NOMO-1 treated with DMSO at 0.1 percent for 48 hours (cell line): ENCODE measurements around the gene TMEM135.
"Not testable (repeated sequence)": the region's sequence is repeated elsewhere in the genome, so short reads cannot be mapped to it uniquely, and the experiment has no call there.

Experiments used
- DNase-seq: peaks from one replicate; lab custom pipeline; 2025; ENCODE audit not compliant: unreplicated experiment; lab: John Stamatoyannopoulos, UW

The TMEM135 gene

DNA sequence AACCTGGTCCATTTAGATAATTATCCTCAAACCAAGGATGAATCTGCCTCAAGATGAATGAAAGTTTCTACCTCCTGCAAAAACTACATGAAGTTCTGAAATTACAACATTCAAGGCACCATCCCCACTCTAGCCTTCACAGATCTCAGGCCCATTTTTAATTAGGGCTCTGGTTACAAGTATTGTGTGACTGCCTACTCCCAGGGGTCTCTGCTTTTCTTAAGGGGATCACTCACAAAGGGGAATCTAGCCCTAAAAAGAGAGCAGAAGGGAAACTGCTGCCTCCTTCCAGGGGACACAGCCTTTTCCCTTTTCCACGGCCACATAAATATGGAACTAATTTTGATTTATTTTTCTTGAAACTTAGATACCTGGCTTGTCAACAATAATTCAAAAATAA lies 17.4 kb upstream of the TMEM135 start:
- DNase-seq = no peak

- no peak for DNase-seq
Observed at GRCh38 chr11:87020764-87021365, 16.9 kb upstream of the TMEM135 start.

- no peak for DNase-seq
Observed at GRCh38 chr11:87022254-87022653, 15.5 kb upstream of the TMEM135 start.

DNA sequence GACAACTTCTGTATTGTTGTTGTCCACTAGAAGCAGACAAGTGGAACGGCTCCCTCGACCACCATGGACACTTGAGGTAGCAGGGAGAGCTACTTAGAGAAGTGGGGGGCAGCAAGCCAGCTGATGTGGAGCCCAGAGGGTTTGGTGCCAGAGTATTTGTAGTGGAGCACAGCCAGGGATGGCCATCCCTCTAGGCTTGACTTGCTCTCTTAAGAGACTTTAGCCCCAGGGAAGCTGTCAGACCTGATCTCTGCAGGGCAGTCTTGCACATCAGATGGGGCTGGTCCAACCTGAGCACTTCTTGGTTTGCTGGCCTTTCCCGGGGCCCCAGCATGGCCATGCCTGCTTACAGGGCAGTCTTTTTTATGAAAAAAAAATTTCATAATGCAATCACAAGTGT lies 15.0 kb upstream of the TMEM135 start:
- no peak for DNase-seq

GRCh38 chr11:87026415-87026814 lies 11.3 kb upstream of the TMEM135 start:
- DNase-seq = not testable (repeated sequence)

DNA sequence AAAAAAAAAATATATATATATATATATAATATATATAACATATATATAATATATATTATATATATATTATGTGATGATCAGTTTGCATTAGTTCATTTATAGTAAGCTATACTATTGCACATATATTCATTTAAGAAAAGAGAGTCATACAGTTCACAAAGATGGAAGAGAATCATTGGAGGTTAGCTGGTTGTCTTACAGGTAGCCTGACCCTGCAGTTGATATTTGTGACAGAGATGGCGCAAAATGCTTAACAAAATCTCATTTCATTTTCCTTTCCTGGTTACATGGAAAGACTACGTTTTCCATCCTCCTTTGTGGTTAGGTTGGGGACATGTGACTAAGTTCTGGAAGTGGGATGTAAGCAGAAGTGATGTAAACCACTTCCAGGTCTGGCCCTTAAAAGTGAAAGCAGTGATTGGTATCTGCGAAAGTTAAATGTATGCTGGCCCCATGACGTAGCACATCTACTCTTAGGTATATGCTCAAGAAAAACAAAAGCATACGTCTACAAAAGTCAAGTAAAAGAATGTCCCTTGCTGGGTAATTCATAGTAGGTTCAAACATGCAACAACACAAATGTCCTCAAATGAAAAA lies 7.2 kb upstream of the TMEM135 start:
- DNase-seq = no peak

DNA sequence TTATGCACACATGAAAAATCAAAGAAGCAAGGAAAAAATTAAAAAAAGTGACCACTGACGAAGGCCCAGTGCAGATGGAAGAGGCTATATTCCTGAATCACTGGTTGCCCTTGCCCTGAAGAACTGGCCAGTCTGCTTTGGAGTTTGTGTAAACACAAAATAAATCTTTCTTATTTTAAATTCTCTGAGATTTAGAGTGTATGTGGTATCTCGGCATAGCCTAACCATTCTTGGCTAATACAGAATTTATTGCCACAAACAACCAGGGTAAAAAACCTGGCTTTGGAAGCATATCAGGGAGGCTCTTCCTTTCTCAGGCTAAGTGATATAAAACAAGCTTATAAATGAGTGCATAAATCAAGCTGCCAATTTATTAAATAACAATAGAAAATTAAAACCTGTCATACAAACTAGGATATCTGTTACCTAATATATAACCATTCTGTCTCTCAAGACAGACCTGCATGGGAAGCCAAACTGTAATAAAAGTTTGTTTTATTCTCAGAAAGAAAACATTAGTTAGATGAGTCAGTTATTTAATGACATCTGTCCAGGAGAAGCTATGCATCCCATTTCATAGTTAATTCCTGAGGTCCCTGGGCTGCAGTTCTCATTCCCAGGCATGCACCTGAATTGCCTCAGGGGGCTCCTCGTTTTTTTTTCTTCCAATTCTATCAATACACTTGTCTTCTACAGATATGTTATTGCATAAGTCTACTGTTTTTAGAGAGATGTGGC lies 6.1 kb upstream of the TMEM135 start:
- no peak for DNase-seq

- DNase-seq = no peak
Observed at GRCh38 chr11:87033561-87033960, 4.2 kb upstream of the TMEM135 start.

GRCh38 chr11:87035976-87036583 lies 1.7 kb upstream of the TMEM135 start:
- DNase-seq = no peak

- no peak for DNase-seq
Observed at GRCh38 chr11:87036756-87037449, 831 bp upstream of the TMEM135 start.

- no peak for DNase-seq
Observed at GRCh38 chr11:87038235-87038977, 672 bp downstream of the TMEM135 start.

DNA sequence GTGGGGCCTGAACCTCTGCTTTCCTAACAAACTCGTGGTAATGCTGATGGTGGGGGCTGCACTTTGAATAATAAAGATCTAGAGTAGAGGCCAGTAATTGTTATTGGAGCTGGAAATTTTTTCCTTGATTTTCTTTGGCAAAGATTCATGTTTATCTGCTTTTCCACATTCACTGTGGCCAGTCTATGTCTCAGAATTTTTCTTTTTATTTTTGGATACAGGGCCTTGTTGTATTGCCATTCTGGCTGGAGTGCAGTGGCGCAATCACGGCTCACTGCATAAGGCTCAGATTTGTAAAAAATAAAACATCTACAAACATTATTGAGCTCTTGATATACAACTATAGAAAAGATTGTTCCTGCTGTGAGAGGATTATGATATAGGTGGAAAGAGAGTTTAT lies 1.6 kb downstream of the TMEM135 start:
- DNase-seq = no peak

DNA sequence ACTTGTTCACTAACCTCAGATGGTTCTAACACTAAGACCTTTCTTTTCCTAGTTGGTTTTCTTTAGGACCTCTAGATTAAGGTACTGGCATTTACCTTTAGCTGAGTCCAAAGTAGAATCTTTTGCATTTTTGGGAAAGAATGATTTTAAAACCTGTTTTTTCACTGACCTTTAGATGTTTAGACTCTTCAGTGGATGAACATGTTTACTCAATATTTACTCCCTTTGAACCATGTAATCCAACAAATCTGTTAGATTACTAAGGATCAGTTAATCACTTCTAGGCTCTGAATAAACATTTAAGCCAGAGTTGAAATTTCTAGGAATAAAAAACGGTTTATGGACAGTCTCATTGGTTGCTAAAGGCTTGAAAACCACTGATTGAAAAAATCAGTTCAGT lies 6.2 kb downstream of the TMEM135 start:
- no peak for DNase-seq

DNA sequence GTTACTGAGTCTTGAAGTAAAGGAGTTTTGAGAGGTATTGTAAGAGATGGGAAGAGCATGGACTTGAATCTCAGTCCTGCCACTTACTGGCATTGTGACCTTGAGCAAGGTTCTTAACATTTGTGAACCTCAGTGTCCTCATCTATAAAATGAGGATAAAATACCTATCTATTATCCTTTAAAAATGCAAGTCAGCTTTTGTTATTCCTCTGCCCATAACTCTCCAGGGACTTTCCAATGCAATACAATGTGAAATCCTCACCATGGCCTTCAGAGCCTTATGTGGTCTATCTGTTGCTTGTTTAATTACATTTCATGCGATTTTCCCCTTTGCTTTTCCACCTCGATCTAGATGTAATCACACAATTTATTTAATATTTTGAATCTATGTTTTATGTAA lies 9.1 kb downstream of the TMEM135 start:
- no peak for DNase-seq

DNA sequence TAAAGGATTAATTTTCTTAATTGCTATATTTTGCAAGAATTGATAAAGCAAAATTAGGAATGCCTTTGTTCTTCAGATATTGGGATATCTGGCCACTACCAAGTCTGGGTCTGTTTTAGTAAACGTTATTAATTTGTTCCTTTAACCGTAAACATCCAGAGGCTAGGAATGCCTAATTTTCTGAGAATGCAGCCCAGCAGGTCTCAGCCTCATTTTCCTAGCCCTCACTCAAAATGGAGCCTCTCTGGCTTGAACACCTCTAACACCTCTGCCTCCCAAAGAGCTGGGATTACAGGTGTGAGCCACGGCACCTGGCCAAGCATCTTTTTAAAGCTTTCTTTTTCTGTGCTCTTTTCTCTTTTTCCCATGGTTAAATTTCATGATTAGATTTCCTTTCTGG lies 18.4 kb downstream of the TMEM135 start:
- DNase-seq = no peak

GRCh38 chr11:87057749-87058148 lies 20.0 kb downstream of the TMEM135 start:
- no peak for DNase-seq

DNA sequence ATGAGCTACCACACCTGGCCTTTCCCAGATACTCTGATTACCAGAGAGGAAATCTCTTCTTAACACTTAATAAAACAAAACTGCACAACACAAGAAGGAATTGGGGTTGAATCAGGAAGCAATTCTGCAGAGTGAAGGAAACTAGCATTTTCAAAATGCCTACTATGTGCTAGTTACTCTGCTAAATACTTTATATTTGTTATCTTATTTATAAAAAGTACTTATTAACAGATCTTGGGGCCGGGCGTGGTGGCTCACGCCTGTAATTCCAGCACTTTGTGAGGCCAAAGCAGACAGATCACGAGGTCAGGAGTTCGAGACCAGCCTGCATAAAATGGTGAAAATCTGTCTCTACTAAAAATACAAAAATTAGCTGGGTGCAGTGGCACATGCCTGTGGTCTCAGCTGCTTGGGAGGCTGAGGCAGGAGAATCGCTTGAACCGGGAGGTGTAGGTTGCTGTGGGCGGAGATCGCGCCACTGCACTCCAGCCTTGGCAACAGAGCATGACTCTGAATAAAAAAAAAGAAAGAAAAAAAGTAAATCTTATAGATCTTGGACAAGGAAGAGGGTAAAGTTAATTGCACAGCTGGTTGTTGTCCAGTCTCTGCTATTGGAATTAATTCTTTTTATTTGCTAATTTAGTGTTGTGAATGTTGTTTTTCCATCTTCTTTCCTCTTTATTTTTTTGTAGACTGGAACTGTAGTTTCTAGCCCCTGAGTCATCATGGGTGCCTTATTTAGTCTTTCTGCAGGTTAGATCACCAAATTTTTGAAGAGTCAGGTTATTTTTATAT lies 22.1 kb downstream of the TMEM135 start:
- no peak for DNase-seq

DNA sequence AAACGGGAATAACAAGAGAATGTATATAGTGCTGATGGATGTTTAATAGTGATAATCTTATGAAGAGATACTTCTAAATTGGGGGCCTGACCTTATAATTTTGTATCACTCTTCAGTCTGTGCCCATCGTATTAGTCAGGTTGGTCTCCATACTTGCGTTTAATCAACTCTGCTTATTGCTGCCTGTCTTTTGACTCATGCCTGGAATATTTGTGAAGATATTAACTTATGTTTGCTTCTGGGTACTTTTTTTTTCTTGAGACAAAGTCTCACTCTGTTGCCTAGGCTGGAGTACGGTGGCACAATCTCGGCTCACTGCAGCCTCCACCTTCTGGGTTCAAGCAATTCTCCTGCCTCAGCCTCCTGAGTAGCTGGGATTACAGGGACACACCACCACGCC lies 24.0 kb downstream of the TMEM135 start:
- no peak for DNase-seq

DNA sequence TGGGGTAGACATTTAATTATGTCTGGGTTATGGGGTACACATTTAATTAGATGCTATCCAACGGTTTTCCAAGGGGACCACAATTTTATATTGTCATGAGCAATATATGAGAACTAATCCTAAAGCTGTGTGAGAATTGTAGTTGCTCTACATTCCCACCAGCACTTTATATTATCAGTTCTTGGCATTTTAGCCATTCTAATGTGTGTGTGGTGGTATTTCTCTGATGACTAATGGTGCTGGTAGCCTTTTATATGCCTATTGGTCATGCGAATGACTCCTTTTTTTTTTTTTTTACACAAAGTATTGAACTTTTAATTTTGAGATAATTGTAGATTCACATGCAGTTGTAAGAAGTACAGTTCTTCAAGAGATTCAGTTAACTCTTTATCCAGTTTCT lies 26.2 kb downstream of the TMEM135 start:
- no peak for DNase-seq

GRCh38 chr11:87072787-87073186 lies 35.1 kb downstream of the TMEM135 start:
- no peak for DNase-seq
